Stimulated activated CD4-positive, alpha-beta T cell treated with anti-CD3 and anti-CD28 coated beads, Interleukin-15, amount 100 ng/mL, for 48 hours (primary cell): ENCODE data around the gene IFNL2.
"Not testable (repeated sequence)": the region's sequence is repeated elsewhere in the genome, so short reads cannot be mapped to it uniquely, and the experiment has no call there.

ENCODE experiments used
- DNase-seq, 2 donors: peaks; one replicate each; pipeline ENCODE4 v3.0.0-alpha.2; 2020; ENCODE audit warnings: low read depth in 2 of 2

IFNL2 gene

DNA sequence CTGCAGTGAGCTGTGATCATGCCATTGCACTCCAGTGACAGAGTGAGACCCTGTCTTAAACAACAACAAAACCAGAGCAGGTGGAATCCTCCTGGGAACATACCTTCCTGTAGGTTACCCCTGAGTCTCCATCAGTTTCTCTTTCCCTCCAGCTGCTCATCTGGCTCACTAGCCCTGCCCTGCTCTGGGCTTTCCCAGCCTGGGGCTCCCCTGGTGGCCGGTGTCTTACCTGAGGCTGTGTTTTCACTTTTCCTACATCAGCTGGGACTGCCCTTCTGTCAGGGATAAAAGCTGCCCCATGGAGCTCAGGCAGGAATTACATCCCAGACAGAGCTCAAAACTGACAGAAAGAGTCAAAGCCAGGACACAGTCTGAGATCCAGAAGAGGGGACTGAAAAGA is at the start of gene IFNL2:
IFNL2 (plus strand) TSS at position 312 of the 400 bp plus-strand sequence. CDS start 173 bp downstream, outside the sequence.
- not testable (repeated sequence) for DNase-seq

DNA sequence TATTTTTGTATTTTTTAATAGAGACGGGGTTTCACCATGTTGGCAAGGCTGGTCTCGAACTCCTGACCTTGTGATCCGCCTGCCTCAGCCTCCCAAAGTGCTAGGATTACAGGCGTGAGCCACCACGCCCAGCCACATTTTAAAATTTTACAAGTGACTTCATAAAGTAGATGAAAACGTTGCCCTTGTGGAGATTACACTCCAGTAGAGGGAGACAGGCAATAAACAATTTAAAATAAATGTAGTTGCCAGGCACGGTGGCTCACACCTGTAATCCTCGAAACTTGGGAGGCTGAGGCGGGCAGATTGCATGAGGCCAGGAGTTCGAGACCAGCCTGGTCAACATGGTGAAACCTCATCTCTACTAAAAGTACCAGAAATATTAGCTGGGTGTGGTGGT is 49.1 kb upstream of the IFNL2 start:
- DNase-seq, result not testable (repeated sequence)

DNA sequence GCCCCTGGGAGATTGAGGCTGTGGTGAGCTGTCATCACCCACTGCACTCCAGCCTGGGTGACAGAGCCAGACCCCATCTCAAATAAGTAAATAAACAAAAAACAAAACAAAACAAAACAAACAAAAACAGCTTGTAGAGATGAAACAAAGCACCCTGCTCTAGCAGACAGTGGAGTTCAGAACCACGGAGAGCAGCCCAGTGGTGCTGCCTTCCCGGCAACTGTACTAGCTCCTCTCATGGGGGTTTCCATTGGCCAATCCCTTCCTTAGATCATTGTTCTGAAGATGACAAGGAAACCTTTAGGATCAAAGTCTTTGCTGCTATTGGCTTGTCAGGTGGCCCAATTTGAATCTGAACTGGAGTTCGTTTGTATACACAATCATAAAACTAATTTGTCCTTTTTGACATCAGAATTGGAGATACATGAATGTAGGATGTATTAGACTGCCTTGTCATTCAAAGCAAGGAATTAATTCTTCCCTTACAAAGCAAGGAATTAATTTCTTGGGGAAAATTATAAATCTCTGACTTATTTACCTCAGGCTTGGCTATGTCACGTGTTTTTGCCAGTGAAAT is 44.4 kb upstream of the IFNL2 start:
- DNase-seq, result peak in 1 of 2 donors; percentile 19

- no peak for DNase-seq
Measured at GRCh38 chr19:39224910-39225309, 43.3 kb upstream of the IFNL2 start.

DNA sequence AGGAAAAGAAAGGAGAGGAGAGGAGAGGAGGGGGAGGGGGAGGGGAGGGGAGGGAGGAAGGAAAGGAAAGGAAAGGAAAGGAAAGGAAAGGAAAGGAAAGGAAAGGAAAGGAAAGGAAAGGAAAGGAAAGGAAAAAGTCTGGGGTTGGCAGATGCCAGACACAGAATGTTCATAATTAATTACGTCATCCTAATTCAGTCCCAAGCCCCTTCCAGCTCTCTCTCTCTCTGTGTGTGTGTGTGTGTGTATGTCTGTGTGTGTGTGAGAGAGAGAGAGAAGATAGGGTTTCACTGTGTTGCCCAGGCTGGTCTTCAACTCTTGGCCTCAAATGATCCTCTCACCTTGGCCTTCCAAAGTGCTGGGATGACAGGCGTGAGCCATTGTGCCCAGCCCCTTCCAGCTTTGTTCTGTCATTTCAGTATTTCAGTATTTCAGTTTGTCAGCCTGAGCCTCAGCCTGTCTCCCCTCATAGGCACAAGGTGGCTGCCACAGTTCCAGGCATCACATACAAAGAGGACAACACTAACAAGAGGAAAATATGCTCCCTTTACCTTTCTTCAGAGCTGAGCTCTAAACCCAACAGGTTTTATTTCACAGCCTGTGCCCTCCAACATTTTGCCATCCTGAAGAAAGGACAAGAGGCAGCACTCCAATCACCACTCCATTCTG is 38.0 kb upstream of the IFNL2 start:
- DNase-seq, result no peak

GRCh38 chr19:39232708-39233107 is 35.5 kb upstream of the IFNL2 start:
- no peak for DNase-seq

DNA sequence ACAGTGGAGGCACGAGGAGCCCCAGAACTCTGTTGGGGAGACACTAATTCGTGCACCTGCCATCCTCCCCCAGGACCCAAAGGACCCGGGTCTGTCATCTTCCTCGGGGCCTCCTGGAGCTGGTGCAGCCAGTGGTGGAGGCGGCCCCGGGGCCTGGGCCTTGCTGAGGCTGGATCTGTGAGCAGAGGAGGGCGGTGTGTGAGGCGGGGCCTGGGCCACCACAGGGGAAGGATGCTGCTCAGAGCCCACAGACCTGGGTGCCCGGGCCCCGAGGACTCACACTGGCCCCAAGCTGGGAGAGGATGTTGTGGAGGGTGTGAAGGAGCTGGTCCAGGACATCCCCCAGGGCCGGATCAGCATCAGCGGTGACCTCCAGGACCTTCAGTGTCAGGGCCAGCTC is 31.7 kb upstream of the IFNL2 start:
- no peak for DNase-seq

GRCh38 chr19:39237200-39238184 is 30.7 kb upstream of the IFNL2 start:
- peak; percentile 12 to 27 for DNase-seq

- no peak for DNase-seq
Measured at GRCh38 chr19:39238209-39238608, 30.0 kb upstream of the IFNL2 start.

DNA sequence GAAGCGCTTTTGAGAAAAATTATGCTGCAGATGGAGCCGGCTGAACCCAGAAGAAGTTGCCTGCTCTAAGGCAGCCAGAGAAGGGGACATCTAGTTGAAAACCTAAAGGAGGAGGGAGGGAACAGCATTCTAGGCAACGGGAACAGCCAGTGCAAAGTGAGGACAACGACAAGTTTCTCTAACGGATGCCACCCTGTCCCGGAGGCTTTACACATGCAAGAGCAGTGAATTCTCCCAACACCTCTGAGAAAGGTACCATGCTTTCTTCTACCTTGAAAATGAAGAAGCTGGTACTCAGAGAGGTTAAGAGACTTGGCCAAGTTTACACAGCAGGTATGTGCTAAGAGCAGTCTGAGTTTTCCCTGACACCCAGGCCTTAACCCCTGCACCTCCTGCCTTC is 29.3 kb upstream of the IFNL2 start:
- DNase-seq, result no peak

- DNase-seq, result no peak
Measured at GRCh38 chr19:39240421-39240820, 27.8 kb upstream of the IFNL2 start.

DNA sequence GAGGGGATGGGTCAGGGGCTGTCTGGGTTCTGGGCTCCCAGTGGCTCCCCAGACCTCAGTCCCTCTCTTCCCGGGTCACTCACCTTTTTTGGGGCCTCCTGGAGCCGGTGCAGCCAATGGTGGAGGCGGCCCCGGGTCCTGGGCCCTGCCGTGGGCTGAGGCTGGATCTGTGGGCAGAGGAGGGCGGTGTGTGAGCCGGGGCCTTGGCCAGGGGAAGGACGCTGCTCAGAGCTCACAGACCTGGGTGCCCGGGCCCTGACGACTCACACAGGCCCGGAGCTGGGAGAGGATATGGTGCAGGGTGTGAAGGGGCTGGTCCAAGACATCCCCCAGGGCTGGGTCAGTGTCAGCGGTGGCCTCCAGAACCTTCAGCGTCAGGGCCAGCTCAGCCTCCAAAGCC is 24.5 kb upstream of the IFNL2 start:
- DNase-seq, result not testable (repeated sequence)

- DNase-seq, result not testable (repeated sequence)
Measured at GRCh38 chr19:39244410-39245100, 23.6 kb upstream of the IFNL2 start, which contains the start of gene IFNL3. IFNL3 (minus strand) TSS chr19:39245006; CDS start chr19:39244967, 39 bp downstream.

DNA sequence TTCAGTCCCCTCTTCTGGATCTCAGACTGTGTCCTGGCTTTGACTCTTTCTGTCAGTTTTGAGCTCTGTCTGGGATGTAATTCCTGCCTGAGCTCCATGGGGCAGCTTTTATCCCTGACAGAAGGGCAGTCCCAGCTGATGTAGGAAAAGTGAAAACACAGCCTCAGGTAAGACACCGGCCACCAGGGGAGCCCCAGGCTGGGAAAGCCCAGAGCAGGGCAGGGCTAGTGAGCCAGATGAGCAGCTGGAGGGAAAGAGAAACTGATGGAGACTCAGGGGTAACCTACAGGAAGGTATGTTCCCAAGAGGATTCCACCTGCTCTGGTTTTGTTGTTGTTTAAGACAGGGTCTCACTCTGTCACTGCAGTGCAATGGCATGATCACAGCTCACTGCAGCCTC is 23.0 kb upstream of the IFNL2 start:
- not testable (repeated sequence) for DNase-seq

DNA sequence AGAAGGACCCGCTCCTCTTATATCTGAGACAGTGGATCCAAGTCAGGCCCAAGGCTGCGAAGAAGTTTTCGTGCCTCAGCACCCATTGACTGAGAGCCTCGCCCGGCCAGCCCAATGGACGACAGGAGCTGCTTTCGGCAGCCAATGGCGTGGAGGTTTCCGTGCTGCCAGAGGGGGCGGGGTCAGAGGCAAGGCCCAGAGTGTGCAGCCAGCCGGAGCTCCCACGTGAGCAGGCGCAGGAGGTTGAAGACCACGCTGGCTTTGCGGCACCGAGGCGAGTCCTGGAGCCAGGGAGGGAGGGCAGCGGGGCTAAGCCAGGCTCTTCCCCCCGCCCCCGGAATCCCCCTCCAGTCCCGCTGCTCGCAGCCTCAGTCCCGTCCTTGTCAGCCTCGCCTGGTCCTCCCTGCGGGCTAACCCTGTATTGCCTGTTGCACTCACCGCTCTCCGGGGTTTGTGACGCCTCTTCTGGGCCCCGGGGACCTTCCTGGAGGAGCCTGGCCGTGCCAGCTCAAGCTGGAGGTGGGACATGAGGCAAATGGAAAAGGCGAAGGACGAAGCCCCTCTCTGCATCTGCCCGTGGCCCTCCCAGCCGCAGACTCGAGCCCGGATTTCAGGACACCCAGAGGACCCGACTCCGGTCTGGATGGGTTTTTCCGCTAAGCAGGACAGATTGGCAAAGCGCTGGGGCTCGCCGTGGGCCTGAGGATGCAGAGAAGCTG is 21.1 kb upstream of the IFNL2 start:
- DNase-seq, result peak in 1 of 2 donors; percentile 24

GRCh38 chr19:39247701-39248664 is 20.2 kb upstream of the IFNL2 start:
- DNase-seq, result no peak

DNA sequence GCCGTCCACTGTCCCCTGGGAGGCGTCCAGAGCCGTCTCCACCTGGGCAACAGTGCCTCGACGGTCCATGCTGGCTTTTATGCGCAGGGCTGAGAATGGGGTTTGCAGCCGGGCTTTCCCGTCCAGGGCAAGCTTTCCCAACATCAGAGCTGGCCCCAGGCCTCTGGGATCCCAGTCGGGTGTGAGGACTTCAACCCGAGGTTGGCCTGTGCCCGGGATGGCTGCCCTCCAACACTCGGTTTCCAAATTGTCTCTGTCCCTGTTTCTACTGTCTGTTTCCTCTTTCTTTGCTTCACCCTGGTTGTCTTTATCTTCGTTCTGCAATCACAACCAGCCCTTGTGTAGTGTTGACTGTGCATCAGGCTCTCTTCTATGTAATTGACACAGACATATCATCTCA is 19.4 kb upstream of the IFNL2 start, which contains the start of gene IFNL4:
IFNL4 (minus strand) TSS at position 51 of the 400 bp plus-strand sequence.
- no peak for DNase-seq

GRCh38 chr19:39251081-39251480 is 17.1 kb upstream of the IFNL2 start:
- no peak for DNase-seq

DNA sequence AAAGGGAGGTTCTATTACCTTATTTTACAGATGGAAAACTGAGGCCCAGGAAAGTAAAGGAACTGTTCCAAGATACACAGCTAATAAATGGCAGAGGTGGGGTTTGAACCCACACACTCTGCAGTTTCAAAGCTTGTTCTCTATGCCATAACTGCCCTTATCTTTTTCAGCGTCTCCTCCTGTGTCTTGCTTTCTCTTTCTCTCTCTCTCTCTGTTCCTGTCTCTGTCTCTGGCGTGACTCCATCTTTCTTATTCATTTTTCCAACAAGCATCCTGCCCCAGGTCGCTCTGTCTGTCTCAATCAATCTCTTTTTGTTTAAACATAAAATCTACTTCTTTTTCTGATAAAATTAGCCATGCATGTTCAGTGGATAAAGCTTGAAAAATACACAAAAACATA is 16.4 kb upstream of the IFNL2 start:
- DNase-seq, result no peak

DNA sequence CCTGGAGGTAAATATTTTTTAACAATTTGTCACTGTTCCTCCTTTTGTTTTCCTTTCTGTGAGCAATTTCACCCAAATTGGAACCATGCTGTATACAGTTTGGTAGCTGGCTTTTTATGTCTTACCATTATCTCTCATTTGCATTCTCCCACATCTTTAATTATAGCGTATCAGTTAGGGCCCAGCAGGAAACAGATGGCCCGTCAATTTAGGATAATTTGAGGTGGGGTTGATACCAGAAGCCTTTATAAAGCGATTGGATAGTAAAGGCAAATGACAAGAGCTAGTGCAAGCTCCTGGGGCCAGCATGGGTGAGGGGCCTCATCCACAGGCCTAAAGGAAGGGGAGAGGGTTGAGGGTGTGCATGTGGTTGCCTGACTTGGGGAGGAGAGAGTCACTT is 15.7 kb upstream of the IFNL2 start:
- no peak for DNase-seq
